Measurements from ENCODE around the gene NDUFAF5. TPM values are rescaled to one million over a fixed set of nuclear protein-coding genes. Genes with fewer than 3 reads are reported as not detected.

The NDUFAF5 gene
- total RNA-seq, 1 experiment from 2014 or later: 40.2 TPM

GRCh38 chr20:13783528-13783927 lies 1.3 kb upstream of the NDUFAF5 start:
- H3K9ac ChIP-seq (ENCODE audit: extremely low read depth, insufficient read length, low read length): peak overlapping the region; percentile 70
- no CpG with 5 or more reads among the region's 13 CpGs for WGBS (ENCODE audit: extremely low coverage, insufficient read length, low lambda C conversion rate)

More at GRCh38 chr20:13783528-13783927, 1.3 kb upstream of the NDUFAF5 start:
- Histone ChIP-seq H2BK120ac (ENCODE audit: low read depth, low read length, poor library complexity, severe bottlenecking) (no peak overlapping the region), H3K14ac (ENCODE audit: insufficient read depth, low read length) (no peak overlapping the region), H4K8ac (replicated peaks; ENCODE audit: insufficient read length, low read depth, low read length) (no peak overlapping the region), H3K27ac (ENCODE audit: insufficient read length, low read depth, low read length) (no peak overlapping the region), H3K4me1 (ENCODE audit: insufficient read depth, low read length) (no peaks in the 10 kb centered on the region), H3K79me2 (ENCODE audit: insufficient read depth, low read length) (peaks cover 21% of the 10 kb centered on the region), H3K18ac (ENCODE audit: insufficient read length, low read depth, low read length) (no peak overlapping the region), H3K79me1 (ENCODE audit: insufficient read depth, low read depth, low read length, poor library complexity, severe bottlenecking) (peaks cover 4% of the 10 kb centered on the region), H3K9me3 (ENCODE audit: control insufficient read depth, low read depth, low read length) (no peaks in the 10 kb centered on the region), H3K23me2 (ENCODE audit: insufficient read length, low read depth, low read length, poor library complexity, severe bottlenecking) (peaks cover 11% of the 10 kb centered on the region), H3K27me3 (ENCODE audit: insufficient read depth, low read length) (no peaks in the 10 kb centered on the region), H4K5ac (ENCODE audit: insufficient read length, low read depth, low read length) (no peak overlapping the region), H3K56ac (ENCODE audit: insufficient read length, low read depth, low read length) (no peak overlapping the region), H3K4me2 (ENCODE audit: insufficient read depth, insufficient read length, low read length) (peak overlapping the region; percentile 69), H3K4ac (ENCODE audit: low read depth, low read length) (no peak overlapping the region), H2BK12ac (ENCODE audit: insufficient read length, low read depth, low read length) (no peak overlapping the region), H2BK5ac (ENCODE audit: insufficient read length, low read length) (no peak overlapping the region), H2AFZ (ENCODE audit: low read length) (no peak overlapping the region), H3K23ac (ENCODE audit: insufficient read length, low read depth, low read length) (no peak overlapping the region), H4K20me1 (ENCODE audit: control insufficient read depth, insufficient read depth, insufficient read length) (no peaks in the 10 kb centered on the region), H4K91ac (ENCODE audit: insufficient read length, low read depth, low read length) (no peak overlapping the region), H3T11ph (ENCODE audit: low read length) (no peak overlapping the region), H2BK20ac (ENCODE audit: low read depth, low read length, poor library complexity, severe bottlenecking) (no peak overlapping the region), H2AK5ac (ENCODE audit: insufficient read length, low read length) (no peak overlapping the region), H2BK15ac (ENCODE audit: low read depth, low read length) (no peak overlapping the region)
- Mint-ChIP-seq H3K36me3 (ENCODE audit: insufficient read depth in 1 of 3, low read depth in 3 of 3) (peaks cover 23 to 52% (median 40%) of the 10 kb centered on the region in 3 experiments), H3K4me3 (peak overlapping the region; percentile 96 to 98), H3K27ac (no peak overlapping the region; a peak in 1 of 7 replicates), H3K9me3 (no peaks in the 10 kb centered on the region; a peak in 1 of 5 replicates), H3K27me3 (ENCODE audit: low read depth) (no peaks in the 10 kb centered on the region), H3K4me1 (peaks cover 19 to 24% of the 10 kb centered on the region in 2 experiments)
- TF ChIP-seq CTCF (conservative IDR thresholded peaks at IDR 0.05): no peak
- no peak for DNase-seq

Measured in H9 (cell line).